AML-193 (cell line): ENCODE measurements around the gene PEX5L.

Experiments used
- DNase-seq, 2 experiments: peaks; one replicate each; lab custom pipeline; 2025; lab: John Stamatoyannopoulos, UW

Gene PEX5L

DNA sequence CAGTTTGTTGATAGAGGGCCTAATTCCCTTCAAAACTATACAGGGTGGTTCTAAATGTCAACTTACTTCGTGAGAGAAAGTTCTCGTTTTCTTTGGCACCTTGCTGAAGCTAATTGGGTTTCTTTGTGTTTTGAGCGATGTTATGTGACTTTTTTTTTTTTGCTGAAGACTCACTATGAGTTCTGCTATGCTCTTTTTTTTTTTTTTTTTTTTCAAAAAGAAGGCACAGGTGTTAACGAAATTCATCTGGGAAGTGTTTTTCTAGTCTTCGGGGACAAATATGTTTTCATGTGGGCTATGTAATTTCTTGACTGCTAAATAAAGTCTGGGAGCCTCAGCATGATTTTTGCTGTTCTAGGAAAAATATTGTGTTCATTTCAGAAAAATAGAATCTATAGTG is 81.5 kb downstream of the PEX5L start:
- DNase-seq, result no peak

GRCh38 chr3:179953993-179954870 is 82.5 kb downstream of the PEX5L start:
- no peak for DNase-seq

DNA sequence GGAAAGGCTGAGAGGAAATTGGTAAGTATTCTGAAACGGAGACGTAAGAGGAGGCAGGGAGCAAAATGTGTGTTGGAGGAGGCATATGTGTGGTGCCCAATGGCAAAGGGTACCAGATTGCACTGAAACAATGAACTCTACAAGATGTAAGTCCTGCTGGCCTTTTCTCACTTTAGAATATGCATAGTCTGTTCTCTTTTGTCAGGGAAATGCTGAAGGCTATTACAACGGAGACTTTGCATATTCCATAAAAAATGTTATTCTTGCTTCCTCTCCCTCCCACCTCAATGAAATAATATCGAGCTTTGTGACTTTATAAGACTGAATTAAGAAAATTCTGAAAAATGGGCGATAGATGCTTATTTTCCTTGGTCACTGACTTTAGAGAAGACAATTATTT is 85.9 kb downstream of the PEX5L start:
- no peak for DNase-seq

- DNase-seq, result no peak
Observed at GRCh38 chr3:179949869-179950268, 86.9 kb downstream of the PEX5L start.

DNA sequence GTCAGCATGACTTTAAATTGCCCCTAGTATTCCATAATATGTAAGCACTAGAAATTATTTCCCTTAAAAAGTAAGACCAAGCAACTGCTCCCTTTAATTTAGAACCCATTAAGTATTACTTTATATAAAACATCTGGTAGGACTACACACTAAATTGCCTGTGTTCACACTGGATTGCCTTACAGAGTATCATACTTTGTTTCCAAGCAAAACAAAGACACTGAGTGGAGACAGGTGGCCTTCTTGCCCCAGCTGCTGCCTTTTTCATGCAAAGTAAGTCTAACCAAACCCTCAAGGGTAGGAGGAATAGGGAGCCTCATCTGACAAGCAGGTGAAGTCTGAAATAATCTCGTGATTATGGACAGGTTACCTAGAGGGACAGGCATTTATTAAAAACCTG is 87.3 kb downstream of the PEX5L start:
- no peak for DNase-seq

GRCh38 chr3:179948740-179949139 is 88.0 kb downstream of the PEX5L start:
- DNase-seq, result no peak

GRCh38 chr3:179945569-179945968 is 91.2 kb downstream of the PEX5L start:
- no peak for DNase-seq

GRCh38 chr3:179943117-179943880 is 93.4 kb downstream of the PEX5L start:
- peak; percentile 30 to 35 for DNase-seq

DNA sequence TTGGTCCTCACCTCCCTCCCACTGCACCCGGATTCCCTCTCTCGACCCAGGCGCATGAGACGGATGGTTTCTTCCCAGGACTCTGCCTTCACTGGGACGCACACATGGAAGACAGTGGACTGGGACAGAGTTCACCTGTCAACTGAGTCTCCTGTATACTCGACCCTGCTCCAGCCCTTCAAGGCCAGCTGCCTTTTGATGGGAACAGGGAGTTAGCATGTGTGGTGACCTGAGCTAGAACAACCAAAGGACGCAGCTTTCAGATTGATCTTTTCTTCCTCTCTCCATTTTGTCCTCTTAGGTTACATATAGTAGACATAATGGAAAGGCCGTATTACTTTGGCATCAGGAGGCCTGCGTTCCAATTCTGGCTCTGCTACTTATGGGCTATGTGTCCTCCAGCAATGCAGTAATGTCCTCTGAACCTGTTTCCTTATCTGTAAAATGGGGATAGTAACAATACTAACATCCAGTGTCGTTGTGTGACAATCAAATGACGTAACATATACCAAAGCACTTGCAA is 94.1 kb downstream of the PEX5L start:
- DNase-seq, result no peak

GRCh38 chr3:179935710-179936109 is 101.0 kb downstream of the PEX5L start:
- no peak for DNase-seq

- no peak for DNase-seq
Observed at GRCh38 chr3:179933914-179934313, 102.8 kb downstream of the PEX5L start.

GRCh38 chr3:179933080-179933479 is 103.7 kb downstream of the PEX5L start:
- no peak for DNase-seq

- no peak for DNase-seq
Observed at GRCh38 chr3:179932674-179933073, 104.1 kb downstream of the PEX5L start.

GRCh38 chr3:179929091-179929529 is 107.6 kb downstream of the PEX5L start:
- peak; percentile 62 to 75 for DNase-seq

GRCh38 chr3:179927191-179927590 is 109.5 kb downstream of the PEX5L start:
- DNase-seq, result no peak

GRCh38 chr3:179921951-179922350 is 114.8 kb downstream of the PEX5L start:
- no peak for DNase-seq

GRCh38 chr3:179921500-179921899 is 115.2 kb downstream of the PEX5L start:
- DNase-seq, result no peak

DNA sequence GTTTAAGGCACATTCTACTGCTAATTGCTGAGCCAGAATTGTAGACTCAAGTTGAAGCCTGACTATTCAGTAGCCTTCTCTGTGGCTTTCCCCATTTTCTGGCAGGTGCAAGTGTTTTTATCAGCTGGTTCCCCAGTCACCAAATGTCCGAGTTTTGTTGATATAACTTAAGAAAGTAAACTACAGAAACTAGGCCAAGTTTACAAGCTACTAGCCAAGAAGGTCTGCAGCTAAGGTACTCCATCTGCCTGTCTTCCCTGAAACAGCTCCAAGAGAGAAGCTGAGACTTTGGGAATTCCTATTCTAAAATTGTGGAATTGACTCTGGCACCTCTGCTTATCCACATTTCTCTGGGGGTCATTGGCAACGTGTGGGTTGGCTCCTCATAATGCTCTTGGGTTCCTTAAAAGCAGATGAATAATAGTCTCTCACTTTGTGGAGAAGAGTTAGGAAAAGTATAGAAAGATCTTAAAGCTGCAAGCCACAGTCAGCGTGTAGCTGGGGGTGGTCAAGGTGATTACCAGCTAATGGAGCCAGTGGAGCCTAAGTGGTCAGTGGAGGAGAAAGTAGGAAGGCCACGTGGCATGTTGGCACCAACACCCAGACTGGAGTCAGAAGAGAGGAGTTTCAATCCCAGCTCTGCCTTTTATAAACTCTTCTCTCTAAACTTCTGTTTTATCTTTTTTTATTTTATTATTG is 128.8 kb downstream of the PEX5L start:
- DNase-seq, result no peak

DNA sequence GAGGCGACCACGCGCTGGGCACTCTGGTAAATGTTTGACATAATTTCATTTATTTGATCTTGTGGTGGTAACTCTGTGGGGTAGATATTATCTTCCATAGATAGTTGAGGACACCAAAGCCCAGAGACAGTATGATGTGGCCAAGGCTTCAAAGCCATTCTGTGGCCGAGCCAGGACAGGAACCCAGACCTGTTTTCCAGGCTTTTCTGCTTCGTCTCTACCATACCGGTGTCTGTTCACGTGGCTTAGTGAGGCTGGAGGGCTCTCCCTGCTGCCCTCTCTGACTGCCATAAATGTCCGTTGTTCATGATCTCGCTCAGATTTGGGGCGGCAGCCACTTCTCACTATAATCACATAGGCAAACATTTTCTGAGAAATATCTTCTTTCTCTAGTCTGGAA is 134.7 kb downstream of the PEX5L start:
- no peak for DNase-seq

DNA sequence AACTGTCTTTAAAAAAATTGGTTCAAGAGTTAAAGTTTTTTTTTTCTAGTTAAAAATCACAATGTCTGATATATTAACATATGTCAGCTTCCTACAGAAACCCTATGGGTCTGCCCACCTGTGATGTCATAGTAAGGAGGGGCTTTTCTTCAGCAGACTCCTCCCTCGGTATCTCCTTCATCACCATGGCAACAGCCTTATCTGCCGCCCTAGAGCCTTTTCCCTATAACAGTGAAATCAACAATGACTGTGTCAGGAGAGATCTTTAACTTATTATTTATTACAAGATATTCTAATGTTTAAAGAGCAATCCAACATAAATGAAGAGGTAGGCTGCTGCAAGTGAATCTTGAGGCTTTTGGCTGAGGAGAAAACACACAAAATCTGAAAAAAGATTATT is 138.7 kb downstream of the PEX5L start:
- DNase-seq, result no peak

GRCh38 chr3:179897231-179897630 is 139.5 kb downstream of the PEX5L start:
- DNase-seq, result no peak

DNA sequence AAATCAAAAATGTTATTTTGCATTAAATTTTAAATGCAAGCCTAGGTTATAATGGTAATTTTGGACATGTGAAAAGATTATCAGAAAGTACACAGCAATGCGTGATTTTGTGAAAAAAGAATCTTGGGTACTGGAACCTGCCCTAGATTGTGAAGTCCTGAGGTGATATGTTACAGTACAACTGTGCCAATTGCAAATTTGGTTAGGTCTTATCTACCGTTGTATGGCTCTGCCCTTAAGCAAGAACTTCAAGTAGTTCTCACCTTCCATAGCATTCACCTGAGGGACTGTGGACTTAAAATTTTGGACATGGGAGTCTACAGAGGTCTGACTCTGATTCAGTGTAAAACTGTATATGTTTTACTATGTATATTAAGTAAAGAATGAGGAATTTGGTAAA is 140.2 kb downstream of the PEX5L start:
- no peak for DNase-seq
